Stimulated activated CD4-positive, alpha-beta T cell treated with anti-CD3 and anti-CD28 coated beads, Interleukin-2, amount 100 ng/mL, for 4 hours (primary cell): ENCODE measurements around the gene NT5C2.

Experiments
- DNase-seq: peaks from one replicate; pipeline ENCODE4 v3.0.0-alpha.2; 2020; ENCODE audit warnings: low read depth

NT5C2 gene

DNA sequence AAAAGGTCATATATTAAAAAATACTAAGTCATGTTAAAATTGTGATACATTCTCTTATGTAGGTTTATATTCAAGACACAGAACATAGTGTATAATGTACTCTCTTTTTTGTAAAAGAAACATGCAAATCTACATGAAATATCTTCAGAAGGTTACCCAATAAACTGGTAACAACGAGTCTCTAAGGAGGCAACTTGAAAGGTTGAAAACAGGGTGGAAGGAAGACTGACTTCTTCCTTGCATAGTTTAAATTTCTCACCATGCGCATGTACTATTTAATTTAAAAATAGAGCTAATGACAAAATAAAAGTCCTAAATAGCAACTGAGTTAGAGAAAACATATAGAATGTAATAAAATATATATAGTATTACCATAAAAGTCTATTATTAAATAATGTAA, 132.5 kb downstream of the NT5C2 start:
- DNase-seq, result no peak

DNA sequence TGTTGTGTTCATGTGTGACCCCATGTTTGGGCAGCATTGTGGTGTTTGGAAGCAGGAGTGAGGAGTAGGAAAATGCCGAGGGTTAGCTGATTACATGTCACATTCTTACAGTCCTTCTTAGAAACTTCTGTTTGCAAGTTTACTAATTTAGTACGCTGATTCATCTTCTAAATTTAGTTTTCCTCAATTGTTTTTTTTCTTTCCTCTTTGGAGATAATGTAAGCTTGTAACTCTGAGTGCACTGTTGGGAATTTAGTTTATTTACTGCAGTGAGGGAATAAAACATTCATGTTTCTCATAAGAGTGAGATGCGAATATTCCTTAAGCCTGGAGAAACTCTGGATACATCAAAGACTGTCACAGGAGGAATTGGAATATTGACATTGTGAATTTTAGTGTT, 135.0 kb downstream of the NT5C2 start:
- DNase-seq, result no peak

DNA sequence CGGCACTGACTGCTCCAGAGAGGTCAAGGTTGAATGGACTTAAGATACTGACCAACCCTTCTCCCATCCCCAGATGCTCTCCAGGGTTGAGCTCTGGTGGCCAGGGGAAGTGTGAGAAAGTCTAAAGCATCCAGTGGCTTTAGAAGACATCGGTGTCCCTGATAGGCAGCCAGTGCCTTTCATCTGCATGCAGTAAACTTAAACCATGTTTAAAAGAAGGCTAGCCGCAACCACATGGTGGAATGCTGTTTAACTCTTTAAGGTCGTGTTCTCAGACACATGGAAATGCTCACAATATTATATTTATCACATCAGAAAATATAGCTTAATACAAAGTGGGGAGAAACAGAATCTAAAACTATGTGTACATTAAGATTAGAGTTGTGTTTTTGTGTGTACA, 138.0 kb downstream of the NT5C2 start:
- DNase-seq, result no peak

DNA sequence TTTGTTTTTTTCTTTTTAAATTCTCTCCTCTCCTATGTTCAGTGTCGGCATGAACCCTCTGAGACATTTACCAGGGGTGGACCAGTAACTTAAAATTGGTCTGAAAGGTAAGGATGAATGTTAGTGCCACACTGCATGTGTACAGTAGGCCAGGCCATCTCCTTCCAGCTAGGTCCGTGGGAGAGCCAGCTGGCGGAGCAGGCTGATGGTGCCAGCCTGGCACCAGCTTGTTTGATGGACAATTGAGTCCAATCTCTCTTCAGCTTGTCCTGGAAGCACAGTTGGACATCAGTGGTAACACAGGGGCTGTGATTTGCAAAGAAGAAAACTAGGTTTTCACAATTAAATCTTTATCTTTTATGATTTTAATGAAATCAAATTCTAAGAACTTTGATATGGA, 138.5 kb downstream of the NT5C2 start:
- DNase-seq, result no peak

DNA sequence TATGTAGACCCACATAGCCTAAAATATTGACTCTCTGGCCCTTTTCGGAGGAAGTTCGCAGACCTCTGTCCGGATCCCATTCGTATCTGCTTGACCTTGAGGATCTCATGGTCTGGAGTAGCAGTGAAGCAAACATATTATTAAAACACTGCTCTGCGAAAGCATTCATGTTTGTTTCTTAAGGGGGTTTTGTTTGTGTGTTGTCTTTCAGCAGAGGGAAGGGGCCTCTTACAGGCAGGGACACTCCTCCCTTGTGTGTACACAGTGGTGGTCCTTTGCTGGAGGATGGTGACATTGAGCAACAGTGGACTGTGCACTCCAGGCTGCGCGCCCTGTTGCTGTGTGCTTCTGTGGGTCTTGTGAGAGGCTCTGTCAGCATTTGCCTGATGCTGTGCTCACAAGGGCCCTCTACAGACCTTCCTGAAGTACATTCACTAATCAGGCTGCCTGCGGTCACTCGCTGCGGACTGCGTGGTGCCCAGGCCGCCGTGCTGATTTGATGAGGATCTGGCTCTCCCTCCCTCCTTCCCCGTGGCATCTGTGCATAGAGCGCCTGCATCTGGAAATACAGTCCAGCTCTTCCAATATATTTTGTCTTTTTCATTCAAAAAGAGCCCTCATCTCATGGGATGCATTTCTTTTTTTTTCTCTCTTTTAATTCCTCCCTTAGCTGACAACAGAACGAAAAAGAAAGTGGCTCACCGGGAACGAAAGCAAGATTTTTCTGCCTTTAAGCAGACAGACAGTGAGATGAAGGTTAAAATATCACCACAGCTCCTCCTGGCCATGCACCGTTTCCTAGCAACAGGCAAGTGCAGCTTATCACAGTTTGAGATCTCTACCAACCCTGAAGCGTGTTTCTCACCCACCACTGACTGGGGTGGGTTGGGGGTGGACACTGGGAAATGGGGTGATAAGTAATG, 139.2 kb downstream of the NT5C2 start:
- peak; percentile 10 for DNase-seq

DNA sequence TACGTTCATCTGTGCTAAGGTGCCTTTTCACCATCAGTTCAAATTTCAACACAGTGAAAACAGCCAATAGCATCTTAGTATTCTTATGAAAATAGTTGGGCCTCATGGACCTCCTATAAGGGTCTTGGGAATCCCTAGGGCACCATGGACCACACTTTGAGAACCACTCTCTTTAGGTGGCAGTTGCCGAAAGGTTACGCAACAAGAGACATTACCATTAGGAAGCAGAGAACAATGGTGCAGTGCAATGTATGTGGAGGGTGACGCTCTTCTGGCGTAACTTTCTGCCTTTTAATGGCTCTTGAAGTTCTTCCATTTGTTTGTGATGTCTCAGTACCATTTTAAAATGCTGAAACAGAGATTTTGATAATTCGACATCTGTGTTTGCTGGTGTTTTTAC, 143.8 kb downstream of the NT5C2 start:
- DNase-seq, result no peak

DNA sequence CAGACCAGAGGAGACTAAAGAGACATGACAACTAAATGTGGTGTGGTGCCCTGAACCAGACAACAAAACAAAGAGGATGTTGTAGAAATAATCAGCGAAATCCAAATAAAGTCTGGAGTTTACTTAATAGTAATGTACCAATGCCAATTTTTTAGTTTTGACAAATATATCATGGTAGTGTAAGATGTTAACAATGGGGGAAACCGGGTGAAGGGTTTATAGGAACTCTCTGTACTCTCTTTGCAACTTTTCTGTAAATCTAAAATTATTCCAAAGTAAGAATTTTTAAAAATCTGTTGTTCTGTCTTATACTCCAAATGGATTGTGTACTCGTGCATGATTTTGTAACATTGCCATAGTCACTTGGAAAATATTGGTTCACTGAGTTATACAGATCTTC, 145.7 kb downstream of the NT5C2 start:
- DNase-seq, result no peak

DNA sequence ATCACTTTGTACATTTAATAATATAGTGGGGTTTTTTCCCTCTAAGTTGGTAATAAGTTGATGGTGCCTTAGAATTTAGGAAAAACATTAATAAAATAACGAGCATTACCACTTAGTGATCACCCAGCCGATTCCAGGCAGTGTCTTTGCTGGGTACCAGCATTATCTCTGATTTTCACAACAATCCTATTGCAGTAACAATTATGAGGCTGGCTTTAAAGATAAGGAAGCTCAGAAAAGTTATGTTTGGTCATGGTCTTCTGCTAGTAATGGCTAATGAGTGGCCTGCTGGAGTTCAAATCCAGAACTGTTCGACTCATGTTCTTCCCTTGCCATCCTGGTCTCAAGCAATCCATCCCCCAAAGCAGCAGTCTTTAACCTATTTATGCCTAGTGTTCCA, 147.1 kb downstream of the NT5C2 start:
- no peak for DNase-seq

DNA sequence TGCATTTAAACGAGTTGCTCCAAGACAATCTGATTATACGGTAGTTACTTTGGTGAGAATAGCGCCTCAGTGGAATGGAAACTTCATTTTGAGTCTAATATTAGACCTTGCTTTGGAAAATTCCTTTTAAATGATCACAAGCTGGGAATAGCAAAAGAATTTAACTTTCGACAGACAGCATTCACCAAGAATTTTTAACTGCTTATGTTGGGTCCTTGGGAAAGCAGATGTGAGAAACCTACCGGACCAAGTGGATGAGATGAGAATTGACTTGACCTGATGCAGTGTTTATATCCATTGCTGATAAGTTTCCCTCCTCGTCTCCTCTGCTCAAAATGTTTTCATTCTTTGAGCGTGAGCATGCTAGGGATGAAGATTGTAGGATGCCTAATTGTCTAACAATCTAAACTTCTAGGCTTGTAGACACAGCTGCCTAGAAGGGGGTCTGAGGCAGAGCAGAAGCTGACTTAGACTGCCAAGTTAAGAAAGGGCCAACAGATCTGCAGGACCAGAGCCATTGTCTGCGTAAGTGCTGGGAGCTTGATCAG, 148.1 kb downstream of the NT5C2 start:
- no peak for DNase-seq

DNA sequence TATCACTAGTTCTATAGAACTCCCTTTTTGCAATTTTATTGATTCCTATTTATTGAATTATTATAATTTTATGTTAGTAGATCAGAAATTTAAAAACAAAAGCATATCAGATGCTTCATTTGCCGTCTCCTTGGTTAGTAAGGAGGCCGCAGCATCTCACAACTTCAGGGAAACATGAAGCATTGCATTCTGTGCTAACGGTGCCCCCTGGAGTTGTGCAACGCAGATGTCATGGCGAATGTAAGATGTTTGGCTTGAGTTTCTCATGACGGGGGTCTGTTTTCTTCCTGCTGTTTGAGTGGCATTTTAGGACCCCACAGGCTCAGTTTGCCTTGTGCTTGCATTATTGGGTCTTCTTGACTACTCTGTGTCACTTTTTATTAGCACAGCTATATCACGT, 150.2 kb downstream of the NT5C2 start:
- DNase-seq, result no peak

DNA sequence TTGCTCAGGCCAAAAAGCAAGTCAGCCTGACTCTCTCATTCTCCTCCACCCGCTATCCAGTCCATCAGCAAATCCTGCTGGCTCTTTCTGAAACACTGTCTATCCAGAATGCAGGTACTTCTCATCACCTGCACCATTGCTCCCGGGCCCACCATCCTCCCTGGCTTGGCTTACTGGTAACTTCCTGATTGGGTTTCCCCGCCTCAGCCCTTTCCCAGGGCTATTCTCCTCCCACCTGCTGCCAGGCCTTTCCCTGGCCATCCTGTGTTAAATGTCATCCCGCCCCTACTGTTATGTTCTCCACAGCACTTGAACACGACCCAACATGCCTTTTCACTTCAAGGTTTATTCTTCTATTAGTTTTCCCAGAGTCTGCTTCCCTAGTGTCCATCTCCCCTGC, 150.9 kb downstream of the NT5C2 start:
- no peak for DNase-seq

DNA sequence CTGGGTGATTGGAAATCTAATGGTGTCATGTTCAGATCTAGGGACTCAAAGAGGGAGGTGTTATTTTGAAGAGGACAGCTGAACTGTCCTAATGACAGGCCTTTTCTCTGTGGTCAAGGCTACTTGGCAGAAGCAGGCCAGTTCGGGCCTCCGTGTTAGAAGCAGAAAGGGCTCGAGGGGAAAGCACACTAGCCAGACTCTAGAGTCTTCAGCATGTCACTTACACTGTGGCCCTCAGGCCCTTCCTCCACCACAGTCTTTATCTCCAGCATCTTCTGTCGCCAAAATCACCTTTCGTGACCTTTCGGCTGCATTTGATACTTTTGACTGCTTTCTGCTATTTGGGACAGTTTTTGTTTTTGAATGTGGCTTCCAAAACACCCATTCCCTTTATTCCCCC, 151.7 kb downstream of the NT5C2 start:
- no peak for DNase-seq

DNA sequence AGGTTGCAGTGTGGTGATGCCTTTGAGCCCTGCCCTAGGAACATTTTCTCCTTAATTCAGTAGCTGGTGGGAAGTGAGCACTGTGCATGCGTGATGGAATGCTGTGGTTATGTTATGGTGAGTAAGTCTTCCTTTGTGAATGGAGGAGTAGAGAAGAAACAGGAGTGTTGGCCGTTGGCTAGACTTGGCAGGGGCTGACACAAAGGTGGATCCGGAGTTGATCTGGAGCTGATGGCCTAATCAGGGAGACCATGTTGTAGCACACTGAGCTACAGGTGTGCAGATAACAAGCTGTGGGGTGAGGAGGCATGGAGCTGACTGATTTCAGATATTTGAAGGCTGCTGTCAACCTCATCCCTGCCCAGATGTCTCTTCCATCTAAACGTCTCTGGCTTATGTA, 152.7 kb downstream of the NT5C2 start:
- DNase-seq, result no peak

DNA sequence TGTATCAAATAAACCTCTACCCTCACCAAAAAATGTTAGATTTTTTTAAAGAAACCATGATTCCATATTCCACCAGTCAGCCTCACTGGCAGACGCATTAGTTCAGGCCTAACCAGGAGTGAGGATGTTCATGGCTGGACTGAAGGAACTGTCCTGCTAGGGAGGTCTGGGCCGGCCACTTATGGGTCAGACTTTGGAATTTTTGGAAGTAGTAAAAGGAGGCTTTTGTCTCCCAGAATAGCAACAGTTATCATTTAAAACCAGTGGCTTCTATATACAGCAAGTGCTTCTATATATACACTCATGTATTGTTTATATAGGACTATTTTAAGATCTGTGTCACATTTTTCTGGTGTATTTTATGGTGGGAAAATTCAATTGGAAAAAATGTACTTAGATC, 154.5 kb downstream of the NT5C2 start:
- DNase-seq, result no peak
